Activated naive CD4-positive, alpha-beta T cell treated with anti-CD3 and anti-CD28 coated beads, Interleukin-2, amount 10 ng/mL, durations not matched to agents 7 days and 5 days (primary cell): ENCODE results near the gene STXBP5.
"Not testable (repeated sequence)": the region's sequence is repeated elsewhere in the genome, so short reads cannot be mapped to it uniquely, and the experiment has no call there.

Experiments used
- CTCF ChIA-PET: fragments of 350-600 bp; sonication (Branson Sonifier 250); formaldehyde crosslinking; loops from one replicate; lab custom pipeline; 2021; ENCODE audit warnings: antibody characterized with exemption; lab: Charles Lee
- DNase-seq: peaks from one replicate; pipeline ENCODE4 v3.0.0-alpha.2; 2020
- H3K27ac Mint-ChIP-seq: one replicate; pipeline ENCODE4 v1.8.0; 2021; ENCODE audit warnings: mild to moderate bottlenecking, moderate library complexity, mixed read lengths
- H3K27me3 Mint-ChIP-seq: one replicate; pipeline ENCODE4 v1.8.0; 2021; ENCODE audit warnings: mild to moderate bottlenecking, mixed read lengths
- H3K36me3 Mint-ChIP-seq: one replicate; pipeline ENCODE4 v1.8.0; 2021; ENCODE audit warnings: mixed read lengths
- H3K4me1 Mint-ChIP-seq: one replicate; pipeline ENCODE4 v1.8.0; 2021; ENCODE audit warnings: mixed read lengths
- H3K4me3 Mint-ChIP-seq: one replicate; pipeline ENCODE4 v1.8.0; 2021; ENCODE audit warnings: mild to moderate bottlenecking, moderate library complexity, mixed read lengths
- H3K9me3 Mint-ChIP-seq: one replicate; pipeline ENCODE4 v1.8.0; 2021; ENCODE audit warnings: mixed read lengths

Gene STXBP5

DNA sequence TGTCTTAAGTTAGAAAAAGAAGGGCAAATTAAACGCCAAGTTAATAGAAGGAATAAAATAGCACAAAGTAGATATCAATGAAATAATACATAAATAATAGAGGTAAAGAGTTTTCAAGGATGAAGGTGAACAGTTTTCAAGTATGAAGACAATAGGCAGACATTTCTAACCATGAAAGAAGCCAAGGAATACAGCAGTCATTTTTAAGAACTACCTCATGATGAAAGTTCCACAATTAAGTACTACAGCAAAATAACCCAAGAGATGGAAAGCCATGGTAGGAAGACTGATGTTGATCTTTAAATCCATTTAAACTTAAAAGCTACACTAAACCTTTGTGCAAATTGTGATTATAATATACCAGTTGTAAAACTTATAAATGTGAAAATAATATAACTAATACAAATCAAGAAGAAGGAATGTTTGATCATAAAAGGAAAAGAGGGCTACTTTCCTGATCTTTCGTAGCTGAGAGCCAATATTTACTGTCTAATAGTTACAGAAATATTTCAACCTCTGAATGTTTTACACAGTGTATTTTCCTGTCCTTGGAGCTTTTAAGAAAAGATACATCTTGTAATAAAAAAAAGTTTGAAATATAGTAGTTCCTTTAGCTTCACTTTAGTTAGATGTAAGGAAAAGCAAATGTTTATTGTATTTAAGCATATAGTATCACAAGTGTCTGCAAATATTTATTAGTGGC, 143.1 kb downstream of the STXBP5 start:
- H3K9me3 Mint-ChIP-seq, result no peaks in the 10 kb centered on the region

GRCh38 chr6:147347882-147348575, 143.8 kb downstream of the STXBP5 start:
- no peaks in the 10 kb centered on the region for H3K4me1 Mint-ChIP-seq

More for the DNA sequence above, 143.1 kb downstream of the STXBP5 start:
- Mint-ChIP-seq H3K27ac (no peak overlapping the region), H3K4me1 (no peaks in the 10 kb centered on the region), H3K4me3 (no peak overlapping the region), H3K27me3 (no peaks in the 10 kb centered on the region), H3K36me3 (peaks cover 7% of the 10 kb centered on the region)
- CTCF ChIA-PET, result no interaction called here
- DNase-seq, result no peak

DNA sequence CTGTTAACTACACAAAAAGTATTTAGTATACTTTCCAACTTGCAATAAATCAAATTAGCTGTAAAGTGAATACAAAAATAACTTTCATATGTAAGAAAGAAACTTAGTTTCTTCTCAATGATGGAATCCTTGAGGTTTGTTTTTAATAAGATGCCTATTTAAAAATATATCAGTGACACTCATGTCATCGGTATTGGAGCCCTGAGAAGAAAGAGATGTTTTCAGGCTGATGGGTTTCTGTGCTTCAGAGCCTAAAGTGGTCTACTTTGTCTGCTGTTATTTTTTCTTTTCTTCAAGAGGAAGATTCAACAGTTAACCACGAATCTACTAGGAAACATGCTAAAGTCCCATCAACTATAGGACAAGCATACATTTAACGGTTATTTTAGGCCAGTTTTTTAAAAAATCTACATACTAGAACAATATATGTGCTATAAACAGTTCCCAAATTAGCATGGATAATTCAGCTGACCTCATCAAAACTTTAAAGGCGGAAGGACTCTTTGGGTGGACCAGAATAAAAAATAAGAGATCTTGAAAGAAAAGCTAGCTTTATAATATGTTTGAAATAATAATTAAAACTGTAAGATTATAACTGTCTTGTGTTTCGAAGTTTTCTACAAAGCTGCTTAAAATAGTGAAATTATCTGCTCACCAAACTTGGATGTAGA, 157.2 kb downstream of the STXBP5 start:
- no peak for DNase-seq
- H3K4me3 Mint-ChIP-seq, result no peak overlapping the region
- no peaks in the 10 kb centered on the region for H3K4me1 Mint-ChIP-seq
- no peaks in the 10 kb centered on the region for H3K9me3 Mint-ChIP-seq
- no peak overlapping the region for H3K27ac Mint-ChIP-seq
- CTCF ChIA-PET, result no interaction called here
- H3K36me3 Mint-ChIP-seq, result peaks cover 29% of the 10 kb centered on the region
- H3K27me3 Mint-ChIP-seq, result no peaks in the 10 kb centered on the region

More at GRCh38 chr6:147347882-147348575, 143.8 kb downstream of the STXBP5 start:
- Mint-ChIP-seq H3K27ac (no peak overlapping the region), H3K9me3 (no peaks in the 10 kb centered on the region), H3K4me3 (no peak overlapping the region), H3K27me3 (no peaks in the 10 kb centered on the region), H3K36me3 (peaks cover 7% of the 10 kb centered on the region)
- CTCF ChIA-PET, result no interaction called here
- no peak for DNase-seq

GRCh38 chr6:147366290-147366689, 162.1 kb downstream of the STXBP5 start:
- CTCF ChIA-PET, result no interaction called here
- Mint-ChIP-seq H3K9me3 (no peaks in the 10 kb centered on the region), H3K36me3 (peaks cover 20% of the 10 kb centered on the region)

DNA sequence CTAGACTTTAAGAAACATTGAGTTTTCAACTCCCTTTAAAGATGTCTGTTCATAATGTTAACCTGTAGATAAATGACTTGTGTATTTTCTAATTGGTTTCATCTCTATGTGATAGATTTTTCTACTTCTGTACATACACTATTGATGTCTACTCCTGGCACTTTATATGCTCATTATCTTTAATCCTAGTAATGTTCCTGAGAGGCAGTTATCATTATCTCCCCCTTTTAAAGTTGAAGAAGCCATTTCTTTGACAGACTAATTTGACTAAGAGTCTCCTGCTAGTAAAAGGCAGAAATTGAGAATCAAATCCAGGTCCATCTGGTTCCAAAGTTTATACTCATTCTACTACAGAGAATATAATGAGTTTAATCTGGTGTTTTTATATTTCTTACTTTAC, 167.1 kb downstream of the STXBP5 start:
- no peak for DNase-seq

More at GRCh38 chr6:147366290-147366689, 162.1 kb downstream of the STXBP5 start:
- no peak for DNase-seq
- Mint-ChIP-seq H3K4me1 (no peaks in the 10 kb centered on the region), H3K27me3 (no peaks in the 10 kb centered on the region), H3K4me3 (no peak overlapping the region), H3K27ac (no peak overlapping the region)

DNA sequence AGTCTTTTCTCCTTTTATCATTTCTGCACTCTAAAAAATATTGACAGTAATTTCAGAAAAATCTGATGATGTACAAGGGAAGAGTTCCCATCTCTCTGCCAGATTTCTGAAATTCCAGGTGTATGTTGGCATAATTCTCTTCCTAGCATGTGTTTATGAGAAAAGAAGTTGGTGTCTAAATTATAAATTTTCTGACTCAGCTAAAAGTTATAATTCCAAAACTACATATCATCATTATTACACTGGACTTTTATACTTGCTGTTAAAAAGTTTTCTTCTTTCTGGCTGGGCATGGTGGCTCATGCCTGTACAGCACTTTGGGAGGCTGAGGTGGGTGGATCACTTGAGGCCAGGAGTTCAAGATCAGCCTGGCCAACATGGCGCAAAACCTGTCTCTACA, 168.6 kb downstream of the STXBP5 start:
- no peaks in the 10 kb centered on the region for H3K27me3 Mint-ChIP-seq
- peaks cover 6% of the 10 kb centered on the region for H3K36me3 Mint-ChIP-seq
- CTCF ChIA-PET, result no interaction called here
- no peak overlapping the region for H3K27ac Mint-ChIP-seq
- no peaks in the 10 kb centered on the region for H3K4me1 Mint-ChIP-seq
- no peak overlapping the region for H3K4me3 Mint-ChIP-seq
- no peak for DNase-seq
- H3K9me3 Mint-ChIP-seq, result no peaks in the 10 kb centered on the region

More for the DNA sequence above, 167.1 kb downstream of the STXBP5 start:
- peaks cover 9% of the 10 kb centered on the region for H3K36me3 Mint-ChIP-seq
- H3K27ac Mint-ChIP-seq, result no peak overlapping the region
- H3K4me1 Mint-ChIP-seq, result no peaks in the 10 kb centered on the region
- H3K4me3 Mint-ChIP-seq, result no peak overlapping the region
- H3K27me3 Mint-ChIP-seq, result no peaks in the 10 kb centered on the region
- H3K9me3 Mint-ChIP-seq, result no peaks in the 10 kb centered on the region
- CTCF ChIA-PET, result no interaction called here

DNA sequence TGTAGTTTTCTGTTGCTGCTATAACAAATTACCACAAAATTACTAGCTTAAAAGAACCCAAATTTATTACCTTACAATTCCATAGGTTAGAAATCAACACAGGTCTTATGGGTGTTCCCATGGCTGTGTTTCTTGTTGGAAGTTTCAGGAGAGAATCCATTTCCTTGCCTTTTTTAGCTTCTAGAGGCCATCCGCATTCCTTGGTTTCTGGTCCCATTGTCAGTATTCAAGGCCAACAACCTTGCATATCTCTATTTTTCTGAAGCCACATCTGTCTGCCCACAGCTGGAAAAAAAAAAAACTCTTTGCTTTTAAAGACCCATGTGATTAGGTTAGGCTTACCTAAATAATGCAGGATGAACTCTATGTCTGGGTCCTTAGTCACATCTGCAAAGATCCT, 174.6 kb downstream of the STXBP5 start:
- H3K27me3 Mint-ChIP-seq, result no peaks in the 10 kb centered on the region
- H3K4me1 Mint-ChIP-seq, result no peaks in the 10 kb centered on the region
- no peak overlapping the region for H3K4me3 Mint-ChIP-seq
- no peak for DNase-seq
- peaks cover 2% of the 10 kb centered on the region for H3K9me3 Mint-ChIP-seq
- CTCF ChIA-PET, result no interaction called here
- H3K36me3 Mint-ChIP-seq, result peaks cover 31% of the 10 kb centered on the region
- H3K27ac Mint-ChIP-seq, result no peak overlapping the region

DNA sequence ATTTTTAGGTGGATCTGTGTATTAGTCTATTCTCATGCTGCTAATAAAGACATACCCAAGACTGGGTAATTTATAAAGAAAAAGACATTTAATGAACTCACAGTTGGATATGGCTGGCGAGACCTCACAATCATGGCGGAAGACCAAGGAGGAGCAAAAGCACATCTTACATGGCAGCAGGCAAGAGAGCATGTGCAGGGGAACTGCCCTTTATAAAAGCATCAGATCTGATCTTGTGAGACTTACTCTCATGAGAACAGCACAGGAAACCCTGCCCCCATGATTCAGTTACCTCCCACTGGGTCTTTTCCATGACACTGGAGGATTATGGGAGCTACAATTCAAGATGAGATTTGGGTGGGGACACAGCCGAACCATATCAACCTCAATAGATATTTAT, 176.6 kb downstream of the STXBP5 start:
- H3K4me1 Mint-ChIP-seq, H3K27me3 Mint-ChIP-seq, DNase-seq, H3K9me3 Mint-ChIP-seq, H3K4me3 Mint-ChIP-seq, H3K27ac Mint-ChIP-seq, CTCF ChIA-PET: not testable (repeated sequence)
- H3K36me3 Mint-ChIP-seq, result peaks cover 39% of the 10 kb centered on the region

GRCh38 chr6:147381712-147382111, 177.5 kb downstream of the STXBP5 start:
- Mint-ChIP-seq H3K4me3 (no peak overlapping the region), H3K9me3 (peaks cover 2% of the 10 kb centered on the region), H3K4me1 (no peaks in the 10 kb centered on the region), H3K36me3 (peaks cover 37% of the 10 kb centered on the region), H3K27ac (no peak overlapping the region), H3K27me3 (no peaks in the 10 kb centered on the region)
- no peak for DNase-seq
- CTCF ChIA-PET, result interaction anchor here (1.1 kb wide), 1 partner anchor 39 kb away, joined by 3 read pairs; no protein-coding TSS in a partner anchor

GRCh38 chr6:147382945-147383554, 178.8 kb downstream of the STXBP5 start:
- H3K4me1 Mint-ChIP-seq, result no peaks in the 10 kb centered on the region
- H3K4me3 Mint-ChIP-seq, result no peak overlapping the region
- peaks cover 33% of the 10 kb centered on the region for H3K36me3 Mint-ChIP-seq
- no peak for DNase-seq
- H3K9me3 Mint-ChIP-seq, result peaks cover 2% of the 10 kb centered on the region
- CTCF ChIA-PET, result interaction anchor here (0.9 to 1.6 kb wide), 3 partner anchors 14 to 41 kb away, joined by 3 to 5 read pairs (median 3); no protein-coding TSS in a partner anchor
- H3K27ac Mint-ChIP-seq, result no peak overlapping the region
- no peaks in the 10 kb centered on the region for H3K27me3 Mint-ChIP-seq

DNA sequence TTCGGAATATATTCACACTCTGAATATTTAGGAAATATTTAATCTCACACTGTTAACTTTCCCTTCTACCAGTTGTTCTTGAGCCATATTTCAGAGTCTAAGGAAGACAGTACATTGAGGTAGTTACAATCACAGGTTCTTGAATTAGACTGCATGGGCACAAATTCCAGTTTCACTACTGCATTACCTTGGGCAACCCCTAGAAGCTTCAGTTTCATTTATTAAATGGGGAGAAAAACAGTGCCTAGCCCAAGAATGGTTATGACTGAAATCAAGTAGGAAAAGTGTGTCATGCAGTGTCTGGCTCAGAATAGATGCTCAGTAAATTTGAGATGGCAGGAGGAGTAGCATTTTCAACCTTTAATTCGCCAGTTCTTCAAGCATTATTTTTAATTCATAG, 179.8 kb downstream of the STXBP5 start:
- peaks cover 28% of the 10 kb centered on the region for H3K36me3 Mint-ChIP-seq
- no peak overlapping the region for H3K4me3 Mint-ChIP-seq
- H3K27me3 Mint-ChIP-seq, result no peaks in the 10 kb centered on the region
- peaks cover 2% of the 10 kb centered on the region for H3K9me3 Mint-ChIP-seq
- no peak for DNase-seq
- no peaks in the 10 kb centered on the region for H3K4me1 Mint-ChIP-seq
- CTCF ChIA-PET, result interaction anchor here (1.6 kb wide), 1 partner anchor 13 kb away, joined by 5 read pairs; no protein-coding TSS in a partner anchor
- no peak overlapping the region for H3K27ac Mint-ChIP-seq

- peaks cover 2% of the 10 kb centered on the region for H3K9me3 Mint-ChIP-seq
- peaks cover 26% of the 10 kb centered on the region for H3K36me3 Mint-ChIP-seq
- CTCF ChIA-PET, result interaction anchor here (0.8 kb wide), 1 partner anchor 315 kb away, joined by 3 read pairs; no protein-coding TSS in a partner anchor
- no peak overlapping the region for H3K27ac Mint-ChIP-seq
- DNase-seq, result no peak
- H3K4me3 Mint-ChIP-seq, result no peak overlapping the region
- H3K27me3 Mint-ChIP-seq, result no peaks in the 10 kb centered on the region
- no peaks in the 10 kb centered on the region for H3K4me1 Mint-ChIP-seq
Observed at GRCh38 chr6:147384737-147385710, 180.8 kb downstream of the STXBP5 start.

GRCh38 chr6:147389463-147389862, 185.2 kb downstream of the STXBP5 start:
- Mint-ChIP-seq H3K4me1 (no peaks in the 10 kb centered on the region), H3K27me3 (no peaks in the 10 kb centered on the region), H3K9me3 (no peaks in the 10 kb centered on the region), H3K4me3 (no peak overlapping the region), H3K27ac (no peak overlapping the region), H3K36me3 (peaks cover 4% of the 10 kb centered on the region)
- no peak for DNase-seq
- CTCF ChIA-PET, result no interaction called here
